ENCODE results near the gene CCDC8. TPM values are rescaled to one million over a fixed set of nuclear protein-coding genes. Genes with fewer than 3 reads are reported as not detected.
"Not testable (repeated sequence)": the region's sequence is repeated elsewhere in the genome, so short reads cannot be mapped to it uniquely, and the experiment has no call there.

The CCDC8 gene
- polyA plus RNA-seq, 4 donors, result 1.1 to 50.9 (median 2.0) TPM; not detected in 1

DNA sequence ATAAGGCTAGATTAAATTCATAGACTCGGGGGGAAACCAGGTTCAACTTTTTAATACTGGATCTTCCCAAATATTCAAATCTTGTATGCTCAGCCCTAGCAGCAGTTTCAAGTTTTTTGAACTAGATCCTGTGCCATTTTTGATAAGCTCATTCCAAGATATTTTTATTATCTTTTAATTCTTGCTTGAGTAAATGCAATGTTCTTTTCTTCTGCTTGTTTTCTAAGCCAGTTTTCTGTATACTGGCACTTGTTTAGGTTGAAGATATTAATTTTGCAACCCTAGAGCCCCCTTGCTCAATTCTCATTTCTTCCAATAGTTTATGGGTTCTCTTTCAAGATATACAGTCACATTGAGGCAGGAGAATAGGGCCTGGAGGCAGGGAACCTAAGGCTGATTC is 28.5 kb upstream of the CCDC8 start:
- DNase-seq (no peak), FAIRE-seq (no peak)
- WGBS, 3 donors, result 61 to 76% (median 67%) methylated on average over 1 of the region's 1 CpG
- Histone ChIP-seq H3K27ac (ENCODE audit: low read depth in 1 of 3, low read length in 2 of 3) (no peak overlapping the region), H3K4me1 (ENCODE audit: control insufficient read depth in 3 of 3, insufficient read depth in 2 of 3, low read depth in 1 of 3, low read length in 2 of 3) (no peaks in the 10 kb centered on the region), H3K36me3 (ENCODE audit: control insufficient read depth in 3 of 3, insufficient read depth in 2 of 3, low read depth in 1 of 3, low read length in 3 of 3) (no peaks in the 10 kb centered on the region), H3K9me3 (ENCODE audit: control insufficient read depth in 2 of 2, insufficient read depth in 1 of 2, low read depth in 1 of 2, low read length in 1 of 2) (no peaks in the 10 kb centered on the region), H3K27me3 (ENCODE audit: control insufficient read depth in 3 of 3, insufficient read depth in 3 of 3, low read length in 3 of 3) (no peaks in the 10 kb centered on the region), H3K4me3 (ENCODE audit: low read depth in 1 of 3, low read length in 3 of 3) (no peak overlapping the region)

GRCh38 chr19:46435689-46436088 is 22.3 kb upstream of the CCDC8 start:
- not testable (repeated sequence) for H3K27ac ChIP-seq (ENCODE audit: low read depth in 1 of 3, low read length in 2 of 3); H3K4me1 ChIP-seq (ENCODE audit: control insufficient read depth in 3 of 3, insufficient read depth in 2 of 3, low read depth in 1 of 3, low read length in 2 of 3); DNase-seq; FAIRE-seq; H3K36me3 ChIP-seq (ENCODE audit: control insufficient read depth in 3 of 3, insufficient read depth in 2 of 3, low read depth in 1 of 3, low read length in 3 of 3); H3K27me3 ChIP-seq (ENCODE audit: control insufficient read depth in 3 of 3, insufficient read depth in 3 of 3, low read length in 3 of 3); H3K9me3 ChIP-seq (ENCODE audit: control insufficient read depth in 2 of 2, insufficient read depth in 1 of 2, low read depth in 1 of 2, low read length in 1 of 2); H3K4me3 ChIP-seq (ENCODE audit: low read depth in 1 of 3, low read length in 3 of 3)
- 91 to 97% (median 95%) methylated on average over 4 of the region's 4 CpGs for WGBS, 3 donors

DNA sequence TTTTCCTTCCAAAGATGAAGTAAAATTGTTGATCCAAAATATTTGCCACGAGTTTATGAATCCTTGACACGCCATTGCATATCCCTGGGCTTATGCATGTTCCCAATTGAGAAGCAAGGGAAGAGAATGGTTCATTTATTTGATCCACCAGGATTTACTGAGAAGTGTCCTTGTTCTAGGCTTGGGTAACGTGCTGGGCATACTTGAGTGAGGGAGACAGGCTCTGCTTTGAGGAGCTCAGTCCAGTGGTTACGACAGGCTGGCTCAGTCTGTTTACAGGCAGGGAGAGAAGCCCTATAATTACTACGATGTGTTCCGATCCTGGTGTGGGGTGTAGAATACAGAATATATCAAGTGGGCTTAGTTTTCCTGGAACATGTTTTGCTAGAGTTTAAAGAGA is 21.6 kb upstream of the CCDC8 start:
- Histone ChIP-seq H3K9me3 (ENCODE audit: control insufficient read depth in 2 of 2, insufficient read depth in 1 of 2, low read depth in 1 of 2, low read length in 1 of 2) (no peaks in the 10 kb centered on the region), H3K4me3 (ENCODE audit: low read depth in 1 of 3, low read length in 3 of 3) (no peak overlapping the region), H3K4me1 (ENCODE audit: control insufficient read depth in 3 of 3, insufficient read depth in 2 of 3, low read depth in 1 of 3, low read length in 2 of 3) (no peaks in the 10 kb centered on the region), H3K27ac (ENCODE audit: low read depth in 1 of 3, low read length in 2 of 3) (no peak overlapping the region), H3K36me3 (ENCODE audit: control insufficient read depth in 3 of 3, insufficient read depth in 2 of 3, low read depth in 1 of 3, low read length in 3 of 3) (no peaks in the 10 kb centered on the region), H3K27me3 (ENCODE audit: control insufficient read depth in 3 of 3, insufficient read depth in 3 of 3, low read length in 3 of 3) (peaks cover 0 to 6% (median 0%) of the 10 kb centered on the region in 3 donors)
- FAIRE-seq (no peak), DNase-seq (no peak)
- WGBS, 3 donors, result 34 to 50% (median 42%) methylated on average over 6 of the region's 6 CpGs

DNA sequence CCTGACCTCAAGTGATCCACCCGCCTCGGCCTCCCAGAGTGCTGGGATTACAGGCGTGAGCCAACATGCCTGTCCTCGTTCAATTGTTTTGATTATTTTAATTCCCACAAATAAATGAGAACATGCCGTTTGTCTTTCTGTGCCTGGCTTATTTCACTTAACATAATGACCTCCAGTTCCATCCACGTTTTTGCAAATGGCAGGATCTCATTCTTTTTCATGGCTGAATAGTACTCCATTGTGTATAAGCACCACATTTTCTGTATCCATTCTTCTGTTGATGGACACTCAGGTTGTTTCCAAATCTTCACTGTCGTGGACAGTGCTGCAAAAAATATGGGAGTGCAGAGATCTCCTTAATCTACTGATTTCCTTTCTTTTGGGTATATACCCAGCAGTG is 20.1 kb upstream of the CCDC8 start:
- FAIRE-seq; H3K4me1 ChIP-seq (ENCODE audit: control insufficient read depth in 3 of 3, insufficient read depth in 2 of 3, low read depth in 1 of 3, low read length in 2 of 3); DNase-seq; H3K27ac ChIP-seq (ENCODE audit: low read depth in 1 of 3, low read length in 2 of 3); H3K36me3 ChIP-seq (ENCODE audit: control insufficient read depth in 3 of 3, insufficient read depth in 2 of 3, low read depth in 1 of 3, low read length in 3 of 3); H3K9me3 ChIP-seq (ENCODE audit: control insufficient read depth in 2 of 2, insufficient read depth in 1 of 2, low read depth in 1 of 2, low read length in 1 of 2); H3K4me3 ChIP-seq (ENCODE audit: low read depth in 1 of 3, low read length in 3 of 3): not testable (repeated sequence)
- WGBS, 3 donors, result 63 to 72% (median 65%) methylated on average over 7 of the region's 7 CpGs
- peaks cover 0 to 15% (median 0%) of the 10 kb centered on the region in 3 donors for H3K27me3 ChIP-seq (ENCODE audit: control insufficient read depth in 3 of 3, insufficient read depth in 3 of 3, low read length in 3 of 3)

DNA sequence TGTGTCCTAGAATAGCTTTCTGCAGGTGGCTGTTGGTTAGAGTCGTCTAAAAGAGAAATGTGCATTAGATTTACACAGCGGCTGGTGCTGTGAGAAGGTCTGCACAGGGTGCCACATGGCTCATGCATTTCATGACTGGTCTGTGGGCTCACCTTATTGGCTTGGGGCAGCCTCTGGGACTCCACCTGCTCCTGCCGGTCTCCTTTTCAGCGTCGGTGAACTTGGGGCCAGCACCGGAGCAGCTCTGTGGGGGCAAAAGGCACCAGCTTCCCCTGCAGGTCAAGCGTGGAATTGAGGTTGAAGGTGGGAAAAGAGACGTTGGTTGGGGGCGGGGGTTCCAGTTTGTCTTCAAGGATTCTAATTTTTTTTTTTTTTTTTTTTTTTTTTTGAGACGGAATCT is 18.5 kb upstream of the CCDC8 start:
- H3K27ac ChIP-seq (ENCODE audit: low read depth in 1 of 3, low read length in 2 of 3), result no peak overlapping the region
- no peaks in the 10 kb centered on the region for H3K9me3 ChIP-seq (ENCODE audit: control insufficient read depth in 2 of 2, insufficient read depth in 1 of 2, low read depth in 1 of 2, low read length in 1 of 2)
- no peak overlapping the region for H3K4me3 ChIP-seq (ENCODE audit: low read depth in 1 of 3, low read length in 3 of 3)
- H3K27me3 ChIP-seq (ENCODE audit: control insufficient read depth in 3 of 3, insufficient read depth in 3 of 3, low read length in 3 of 3), result peaks cover 0 to 28% (median 0%) of the 10 kb centered on the region in 3 donors
- 20 to 42% (median 35%) methylated on average over 9 to 10 of the region's 10 CpGs for WGBS, 3 donors
- no peaks in the 10 kb centered on the region for H3K36me3 ChIP-seq (ENCODE audit: control insufficient read depth in 3 of 3, insufficient read depth in 2 of 3, low read depth in 1 of 3, low read length in 3 of 3)
- FAIRE-seq (no peak), DNase-seq (peak in 1 of 2 donors; percentile 56)
- H3K4me1 ChIP-seq (ENCODE audit: control insufficient read depth in 3 of 3, insufficient read depth in 2 of 3, low read depth in 1 of 3, low read length in 2 of 3), result no peaks in the 10 kb centered on the region

DNA sequence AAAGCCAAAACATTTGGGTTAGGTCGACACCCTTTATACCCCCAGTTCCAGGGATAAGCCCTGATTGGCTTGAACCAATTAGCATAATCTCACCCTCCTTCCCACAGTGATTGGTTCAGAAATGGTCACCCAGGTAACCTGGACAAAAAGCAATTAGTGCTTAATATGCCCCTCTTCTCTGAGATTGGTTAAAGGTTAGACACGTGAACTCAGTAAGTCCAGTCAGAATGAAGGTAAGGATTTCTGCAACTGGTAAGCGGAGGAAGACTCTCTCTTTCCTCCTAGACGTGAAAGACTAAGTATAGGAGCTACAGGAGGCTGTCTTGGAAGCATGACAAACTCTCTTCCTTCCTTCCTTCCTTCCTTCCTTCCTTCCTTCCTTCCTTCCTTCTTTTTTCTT is 16.6 kb upstream of the CCDC8 start:
- DNase-seq (no peak), FAIRE-seq (no peak)
- peaks cover 2 to 28% (median 6%) of the 10 kb centered on the region in 3 donors for H3K27me3 ChIP-seq (ENCODE audit: control insufficient read depth in 3 of 3, insufficient read depth in 3 of 3, low read length in 3 of 3)
- WGBS, 3 donors, result 51 to 64% (median 55%) methylated on average over 4 of the region's 4 CpGs
- H3K36me3 ChIP-seq (ENCODE audit: control insufficient read depth in 3 of 3, insufficient read depth in 2 of 3, low read depth in 1 of 3, low read length in 3 of 3), result no peaks in the 10 kb centered on the region
- no peaks in the 10 kb centered on the region for H3K9me3 ChIP-seq (ENCODE audit: control insufficient read depth in 2 of 2, insufficient read depth in 1 of 2, low read depth in 1 of 2, low read length in 1 of 2)
- no peak overlapping the region for H3K4me3 ChIP-seq (ENCODE audit: low read depth in 1 of 3, low read length in 3 of 3)
- no peak overlapping the region for H3K27ac ChIP-seq (ENCODE audit: low read depth in 1 of 3, low read length in 2 of 3)
- peaks cover 0 to 8% (median 3%) of the 10 kb centered on the region in 3 donors for H3K4me1 ChIP-seq (ENCODE audit: control insufficient read depth in 3 of 3, insufficient read depth in 2 of 3, low read depth in 1 of 3, low read length in 2 of 3)

DNA sequence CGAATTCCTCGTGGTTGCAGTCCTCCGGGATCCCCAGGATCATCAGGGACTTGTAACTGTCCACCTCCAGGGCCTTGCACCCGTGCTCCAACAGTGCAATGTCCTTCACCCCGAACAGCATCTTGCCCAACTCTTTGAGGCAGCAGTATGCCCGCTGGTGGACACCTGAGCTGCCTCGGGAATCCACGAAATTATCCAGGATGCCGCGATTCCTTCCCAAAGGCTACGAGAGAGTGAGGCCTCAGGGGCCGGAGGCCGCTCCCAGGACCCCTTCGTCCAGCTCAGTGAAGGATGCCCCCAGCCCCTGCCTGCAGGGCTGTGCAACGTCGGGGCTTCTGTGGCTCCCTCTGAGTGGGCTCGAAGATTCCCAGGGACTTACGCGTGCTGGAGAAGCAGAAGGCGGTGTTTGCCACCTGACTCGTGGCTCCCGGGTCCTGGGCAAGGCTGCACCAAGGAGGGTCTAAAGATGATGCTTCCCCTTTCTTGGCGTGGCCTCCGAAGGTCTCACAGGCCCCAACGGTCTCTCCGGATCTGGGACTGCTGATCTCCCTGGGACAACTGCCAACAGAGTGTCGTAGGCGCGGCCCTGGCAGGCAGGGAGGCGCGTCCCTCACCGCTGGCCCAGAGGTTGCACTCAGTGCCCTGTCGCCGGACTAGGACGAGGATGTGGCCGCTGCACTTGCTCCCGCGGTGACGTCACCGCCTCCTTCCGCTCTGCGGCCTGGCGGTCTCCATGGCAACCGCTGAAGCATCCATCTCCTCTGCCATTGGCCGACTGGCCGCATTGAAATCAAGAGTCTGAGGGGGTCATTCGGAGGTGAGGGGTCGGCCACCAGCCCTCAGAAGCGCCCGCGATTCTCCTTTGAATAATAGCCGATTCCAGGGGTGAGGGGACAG is 15.1 kb upstream of the CCDC8 start, which contains the start of gene PNMA8C:
Gene PNMA8C, minus strand, starts transcription at position 698 of the 897 bp plus-strand sequence. Its CDS starts 577 bp downstream, at position 121.
- WGBS, 3 donors, result 25 to 30% (median 26%) methylated on average over 51 to 52 of the region's 52 CpGs
- H3K4me3 ChIP-seq (ENCODE audit: low read depth in 1 of 3, low read length in 3 of 3), result peak within 1 kb of the TSS in 2 of 3 donors; percentile 17 to 20
- H3K27ac ChIP-seq (ENCODE audit: low read depth in 1 of 3, low read length in 2 of 3), result no peak within 1 kb of the TSS
- no peak for FAIRE-seq
- H3K36me3 ChIP-seq (ENCODE audit: control insufficient read depth in 3 of 3, insufficient read depth in 2 of 3, low read depth in 1 of 3, low read length in 3 of 3), result no peaks in the 10 kb centered on the region
- H3K9me3 ChIP-seq (ENCODE audit: control insufficient read depth in 2 of 2, insufficient read depth in 1 of 2, low read depth in 1 of 2, low read length in 1 of 2), result no peaks in the 10 kb centered on the region
- peak; percentile 25 to 56 for DNase-seq
- H3K27me3 ChIP-seq (ENCODE audit: control insufficient read depth in 3 of 3, insufficient read depth in 3 of 3, low read length in 3 of 3), result peaks cover 2 to 28% (median 6%) of the 10 kb centered on the region in 3 donors
- H3K4me1 ChIP-seq (ENCODE audit: control insufficient read depth in 3 of 3, insufficient read depth in 2 of 3, low read depth in 1 of 3, low read length in 2 of 3), result peaks cover 0 to 8% (median 3%) of the 10 kb centered on the region in 3 donors

GRCh38 chr19:46427518-46428045 is 14.2 kb upstream of the CCDC8 start:
- no peaks in the 10 kb centered on the region for H3K36me3 ChIP-seq (ENCODE audit: control insufficient read depth in 3 of 3, insufficient read depth in 2 of 3, low read depth in 1 of 3, low read length in 3 of 3)
- no peak for DNase-seq
- H3K4me3 ChIP-seq (ENCODE audit: low read depth in 1 of 3, low read length in 3 of 3), result no peak overlapping the region

More at GRCh38 chr19:46427518-46428045, 14.2 kb upstream of the CCDC8 start:
- Histone ChIP-seq H3K4me1 (ENCODE audit: control insufficient read depth in 3 of 3, insufficient read depth in 2 of 3, low read depth in 1 of 3, low read length in 2 of 3) (peaks cover 0 to 8% (median 3%) of the 10 kb centered on the region in 3 donors), H3K9me3 (ENCODE audit: control insufficient read depth in 2 of 2, insufficient read depth in 1 of 2, low read depth in 1 of 2, low read length in 1 of 2) (no peaks in the 10 kb centered on the region), H3K27me3 (ENCODE audit: control insufficient read depth in 3 of 3, insufficient read depth in 3 of 3, low read length in 3 of 3) (peaks cover 2 to 28% (median 6%) of the 10 kb centered on the region in 3 donors), H3K27ac (ENCODE audit: low read depth in 1 of 3, low read length in 2 of 3) (no peak overlapping the region)
- FAIRE-seq, result no peak
- 69 to 81% (median 76%) methylated on average over 17 of the region's 17 CpGs for WGBS, 3 donors

Measured in small intestine (tissue), 7 donors.